IMR-90 (cell line): ENCODE results near the gene CACNB2. TPM values are rescaled to one million over a fixed set of nuclear protein-coding genes. Genes with fewer than 3 reads are reported as not detected.

Source experiments
- ATAC-seq: fragments of 200-7000 bp; cut with Tn5 transposase; 2 replicates; pipeline ENCODE4 v1.9.1; 2020; ENCODE audit warnings: low read depth, mild to moderate bottlenecking, moderate library complexity
- BruUV-seq: library from RNA; stranded (reverse); fragments of 400-500 nt; replicated peaks from 2 replicates; lab custom pipeline; 2021; lab: Mats Ljungman, UMichigan
- CTCF ChIA-PET: fragments of 300-600 bp; formaldehyde crosslinking; extraction: SDS; loops from one replicate; lab custom pipeline; 2021; ENCODE audit warnings: antibody characterized with exemption; lab: Yijun Ruan, JAX
- POLR2A ChIA-PET: fragments of 300-600 bp; sonication (Branson Sonifier 250); formaldehyde crosslinking; loops from one replicate; lab custom pipeline; 2022; ENCODE audit warnings: antibody characterized with exemption; ENCODE audit not compliant: unreplicated experiment; lab: Charles Lee
- DNase-seq: peaks from one replicate; pipeline ENCODE4 v3.0.0; 2013
- H2AFZ ChIP-seq: replicated peaks from 2 replicates; pipeline ENCODE3; 2013; ENCODE audit warnings: low read length, mild to moderate bottlenecking; ENCODE audit not compliant: poor library complexity
- H2AK5ac ChIP-seq: 2 replicates; pipeline ENCODE4 v1.6.1; 2013; ENCODE audit warnings: low read depth, low read length, inconsistent platforms
- H2AK9ac ChIP-seq: replicated peaks from 2 replicates; pipeline ENCODE3; 2013; ENCODE audit warnings: mild to moderate bottlenecking, low read depth, low read length, moderate library complexity; ENCODE audit not compliant: poor library complexity
- H2BK120ac ChIP-seq: 2 replicates; pipeline ENCODE4 v1.6.1; 2013; ENCODE audit warnings: low read depth, low read length, inconsistent platforms
- H2BK15ac ChIP-seq: 3 replicates; pipeline ENCODE4 v1.6.1; 2013; ENCODE audit warnings: low read depth, low read length, inconsistent platforms
- H2BK20ac ChIP-seq: 2 replicates; pipeline ENCODE4 v1.6.1; 2013; ENCODE audit warnings: low read depth, mild to moderate bottlenecking, inconsistent platforms, low read length, moderate library complexity
- H2BK5ac ChIP-seq: 2 replicates; pipeline ENCODE4 v1.6.1; 2013; ENCODE audit warnings: mild to moderate bottlenecking, low read depth, low read length, inconsistent platforms; ENCODE audit not compliant: poor library complexity, severe bottlenecking
- H3K14ac ChIP-seq: replicated peaks from 2 replicates; pipeline ENCODE4 v1.6.1; 2013; ENCODE audit warnings: low read depth, low read length, inconsistent platforms
- H3K18ac ChIP-seq: 2 replicates; pipeline ENCODE4 v1.6.1; 2013; ENCODE audit warnings: low read depth, low read length, control low read depth
- H3K23ac ChIP-seq: 2 replicates; pipeline ENCODE4 v1.6.1; 2013; ENCODE audit warnings: low read depth, low read length, inconsistent platforms
- H3K27ac ChIP-seq: 2 replicates; pipeline ENCODE4 v1.5.1; 2013; ENCODE audit warnings: mild to moderate bottlenecking, control low read depth, low read length; ENCODE audit not compliant: insufficient read depth
- H3K27me3 ChIP-seq: 2 replicates; pipeline ENCODE4 v1.6.1; 2013; ENCODE audit warnings: low read length; ENCODE audit not compliant: control insufficient read depth, insufficient read depth
- H3K36me3 ChIP-seq: 2 replicates; pipeline ENCODE4 v1.6.1; 2013; ENCODE audit warnings: low read length, mixed read lengths; ENCODE audit not compliant: control insufficient read depth, insufficient read depth
- H3K4ac ChIP-seq: 2 replicates; pipeline ENCODE4 v1.6.1; 2013; ENCODE audit warnings: low read depth, low read length, inconsistent platforms
- H3K4me1 ChIP-seq: 2 replicates; pipeline ENCODE4 v1.6.1; 2013; ENCODE audit warnings: low read length, mixed read lengths; ENCODE audit not compliant: control insufficient read depth, insufficient read depth
- H3K4me2 ChIP-seq: 2 replicates; pipeline ENCODE4 v1.6.1; 2013; ENCODE audit warnings: low read depth, mild to moderate bottlenecking, control low read depth, low read length, moderate library complexity
- H3K4me3 ChIP-seq: 2 replicates; pipeline ENCODE4 v1.5.1; 2013; ENCODE audit warnings: low read depth, mild to moderate bottlenecking, control low read depth, low read length, moderate library complexity; ENCODE audit not compliant: insufficient read depth
- H3K56ac ChIP-seq: 2 replicates; pipeline ENCODE4 v1.6.1; 2013; ENCODE audit warnings: low read length, inconsistent platforms; ENCODE audit not compliant: insufficient read depth; ENCODE audit errors: extremely low read depth
- H3K79me1 ChIP-seq, 2 experiments: 2 replicates each; pipeline ENCODE4 v1.6.1; 2013; ENCODE audit warnings: low read length in 2 of 2, inconsistent platforms in 1 of 2, low read depth in 1 of 2
- H3K9ac ChIP-seq: 2 replicates; pipeline ENCODE4 v1.6.1; 2013; ENCODE audit warnings: low read depth, low read length, control low read depth
- H3K9me1 ChIP-seq: 2 replicates; pipeline ENCODE4 v1.6.1; 2013; ENCODE audit warnings: low read length, inconsistent platforms; ENCODE audit not compliant: insufficient read depth
- H3K9me3 ChIP-seq: 2 replicates; pipeline ENCODE4 v1.6.1; 2013; ENCODE audit warnings: low read length; ENCODE audit not compliant: control insufficient read depth, insufficient read depth
- H4K20me1 ChIP-seq: 2 replicates; pipeline ENCODE4 v1.6.1; 2013; ENCODE audit warnings: low read length, inconsistent platforms; ENCODE audit not compliant: insufficient read depth
- H4K5ac ChIP-seq: 2 replicates; pipeline ENCODE4 v1.6.1; 2013; ENCODE audit warnings: mild to moderate bottlenecking, low read depth, low read length, control low read depth
- H4K8ac ChIP-seq, 2 experiments: 2 replicates each; pipeline ENCODE4 v1.6.1; 2013; ENCODE audit warnings: low read depth in 2 of 2, low read length in 2 of 2, control low read depth in 1 of 2, inconsistent platforms in 1 of 2
- H4K91ac ChIP-seq: 2 replicates; pipeline ENCODE4 v1.6.1; 2013; ENCODE audit warnings: low read depth, low read length, inconsistent platforms; ENCODE audit not compliant: insufficient read depth
- CEBPB ChIP-seq: IDR thresholded peaks from 2 replicates; pipeline ENCODE4 v1.6.1; 2012; ENCODE audit warnings: low read depth, low read length, improper control_type of control experiment
- CTCF ChIP-seq: conservative IDR thresholded peaks from 2 replicates; pipeline ENCODE4 v1.5.1; 2012; ENCODE audit warnings: mild to moderate bottlenecking, low read depth, low read length, improper control_type of control experiment
- ELK1 ChIP-seq: fragments of 150-350 bp; IDR thresholded peaks from 2 replicates; pipeline ENCODE4 v1.6.1; 2016; ENCODE audit warnings: low read depth, mild to moderate bottlenecking, low read length, moderate library complexity, borderline replicate concordance
- FOS ChIP-seq: fragments of 150-350 bp; IDR thresholded peaks from 2 replicates; pipeline ENCODE4 v1.6.1; 2016; ENCODE audit warnings: low read depth, low read length
- MAFK ChIP-seq: IDR thresholded peaks from 2 replicates; pipeline ENCODE4 v1.6.1; 2012; ENCODE audit warnings: low read depth, low read length, improper control_type of control experiment
- MAZ ChIP-seq: IDR thresholded peaks from 2 replicates; pipeline ENCODE4 v1.6.1; 2012; ENCODE audit warnings: low read depth, mild to moderate bottlenecking, low read length, improper control_type of control experiment, moderate library complexity, borderline replicate concordance
- MXI1 ChIP-seq: IDR thresholded peaks from 2 replicates; pipeline ENCODE4 v1.6.1; 2012; ENCODE audit warnings: low read depth, mild to moderate bottlenecking, low read length, moderate library complexity, borderline replicate concordance
- NFE2L2 ChIP-seq: fragments of 150-350 bp; IDR thresholded peaks from 2 replicates; pipeline ENCODE4 v1.6.1; 2016; ENCODE audit warnings: low read depth, mild to moderate bottlenecking, low read length
- POLR2A ChIP-seq: IDR thresholded peaks from 2 replicates; pipeline ENCODE4 v1.6.1; 2012; ENCODE audit warnings: mild to moderate bottlenecking, low read depth, low read length
- RAD21 ChIP-seq: IDR thresholded peaks from 2 replicates; pipeline ENCODE4 v1.6.1; 2012; ENCODE audit warnings: low read length, improper control_type of control experiment
- RFX5 ChIP-seq: IDR thresholded peaks from 2 replicates; pipeline ENCODE4 v1.8.0; 2012; ENCODE audit warnings: low read depth, mild to moderate bottlenecking, low read length, moderate library complexity
- SMC3 ChIP-seq: fragments of 150-350 bp; IDR thresholded peaks from 2 replicates; pipeline ENCODE4 v1.6.1; 2016; ENCODE audit warnings: low read depth, mild to moderate bottlenecking, antibody characterized with exemption, low read length, moderate library complexity
- WGBS, 2 experiments: methylation state at CpG; one replicate each; pipeline versions ENCODE4 v1.1.5 to v1.1.7; 2013; ENCODE audit warnings: missing lambda C conversion rate in 2 of 2; ENCODE audit not compliant: insufficient read length in 1 of 2; ENCODE audit errors: extremely low coverage in 2 of 2; 5-methylcytosine and 5-hydroxymethylcytosine counted together
- dilution Hi-C: fragments of 300-500 bp; cut with HindIII; formaldehyde crosslinking; loops from one replicate; pipeline ENCODE4 v1.14.3; 2018; ENCODE audit warnings: low sequenced_read_pairs; ENCODE audit not compliant: unreplicated experiment
- in situ Hi-C: fragments of 300-500 bp; cut with MboI; formaldehyde crosslinking; loops from 3 replicates; pipeline ENCODE4 v1.14.3; 2019; ENCODE audit warnings: low sequenced_read_pairs, inconsistent platforms, mixed read lengths
- intact Hi-C: fragments of 100-400 bp; cut with micrococcal nuclease; formaldehyde crosslinking; loops from 2 replicates; pipeline ENCODE4 v1.10.0; 2022
- polyA plus RNA-seq, 3 experiments: library from polyadenylated mRNA; depleted of rRNA; stranded (reverse); fragments of >200 nt; gene quantifications; 2 replicates each; pipeline ENCODE4 v1.2.3, GENCODE V29; 2012; ENCODE audit warnings: low replicate concordance in 1 of 3
- total RNA-seq: library from RNA; depleted of rRNA; stranded (reverse); fragments of >200 nt; gene quantifications from 2 replicates; pipeline ENCODE4 v1.2.3, GENCODE V29; 2012

Gene CACNB2
- total and polyA plus RNA-seq, 2 of the 4 experiments (the other 2 are of a cell fraction): 0.36 TPM

- no peak overlapping the region for H2BK15ac ChIP-seq
- H4K8ac ChIP-seq: no peak overlapping the region
- H3K9ac ChIP-seq: no peak overlapping the region
- H3K4me1 ChIP-seq: peaks cover 5% of the 10 kb centered on the region
- in situ Hi-C loops: no loop called here
- ATAC-seq: no peak
- peaks cover 4% of the 10 kb centered on the region for H3K9me1 ChIP-seq
- H2AK9ac ChIP-seq: no peak overlapping the region
- no peaks in the 10 kb centered on the region for H3K27me3 ChIP-seq
- H4K20me1 ChIP-seq: no peaks in the 10 kb centered on the region
- POLR2A ChIA-PET: interaction anchor here (0.7 kb wide), 1 partner anchor 94 kb away, joined by 3 read pairs; no protein-coding TSS in a partner anchor
- no peak overlapping the region for H2AFZ ChIP-seq
- H4K5ac ChIP-seq: no peak overlapping the region; the same call in 1 of the 2 replicates
- H3K14ac ChIP-seq: no peak overlapping the region
- no TSS peak for BruUV-seq
- H2BK5ac ChIP-seq: no peak overlapping the region
- H3K4me3 ChIP-seq: no peak overlapping the region
- no peak overlapping the region for H3K27ac ChIP-seq
- H3K9me3 ChIP-seq: peaks cover 4% of the 10 kb centered on the region; the same call in 1 of the 2 replicates
- no peak overlapping the region for H3K4me2 ChIP-seq
- no peak for DNase-seq
- peaks cover 3% of the 10 kb centered on the region; the same call in 1 of the 2 replicates for H3K36me3 ChIP-seq
- no peak overlapping the region for H2BK20ac ChIP-seq
- intact Hi-C loops: no loop called here
- H3K56ac ChIP-seq: no peak overlapping the region
- no peaks in the 10 kb centered on the region for H3K79me1 ChIP-seq
- H2BK120ac ChIP-seq: no peak overlapping the region
- TF ChIP-seq MAFK (no peak), CTCF (no peak), CEBPB (no peak), NFE2L2 (no peak), SMC3 (no peak), MAZ (no peak), MXI1 (no peak), RFX5 (no peak), FOS (no peak), RAD21 (no peak), POLR2A (no peak), ELK1 (no peak)
- dilution Hi-C loops: no loop called here
- no peak overlapping the region for H3K18ac ChIP-seq
- H4K91ac ChIP-seq: no peak overlapping the region
- CTCF ChIA-PET: interaction anchor here (0.5 to 1.5 kb wide), 2 partner anchors 9 to 10 kb away, joined by 3 to 4 read pairs; no protein-coding TSS in a partner anchor
- H2AK5ac ChIP-seq: no peak overlapping the region
- no peak overlapping the region for H3K23ac ChIP-seq
- no peak overlapping the region for H3K4ac ChIP-seq
- WGBS, 2 experiments: no CpG with 5 or more reads among the region's 7 CpGs
Observed at GRCh38 chr10:18532881-18533535, 392.8 kb downstream of the CACNB2 start.
